Measurements from ENCODE around the gene LONP2.

GRCh38 chr16:48366165-48367093 is 122.3 kb downstream of the LONP2 start:
- TF ChIP-seq EZH2phosphoT487 (IDR thresholded peaks at IDR 0.05; ENCODE audit: borderline replicate concordance, low read length) (no peak), CTCF (conservative IDR thresholded peaks at IDR 0.05; ENCODE audit: low read depth, low read length) (no peak), EZH2 (IDR thresholded peaks at IDR 0.05; ENCODE audit: low read length, unreplicated experiment) (no peak)
